MG63 (cell line): ENCODE results near the gene XRCC5. TPM values are rescaled to one million over a fixed set of nuclear protein-coding genes. Genes with fewer than 3 reads are reported as not detected.

ENCODE experiments used
- DNase-seq: peaks from one replicate; pipeline ENCODE4 v3.0.0-alpha.2; 2020
- H3K27me3 ChIP-seq: fragments of 250-450 bp; sonication (Bioruptor Pico); 2 replicates; pipeline ENCODE4 v1.5.1; 2020; ENCODE audit warnings: mild to moderate bottlenecking, moderate library complexity
- H3K36me3 ChIP-seq: fragments of 250-450 bp; sonication (Bioruptor Pico); 2 replicates; pipeline ENCODE4 v1.5.1; 2020; ENCODE audit warnings: mild to moderate bottlenecking, moderate library complexity
- H3K4me3 ChIP-seq: fragments of 250-450 bp; sonication (Bioruptor Pico); 2 replicates; pipeline ENCODE4 v1.5.1; 2020; ENCODE audit warnings: mild to moderate bottlenecking, moderate library complexity
- H3K9me3 ChIP-seq: fragments of 250-450 bp; sonication (Bioruptor Pico); 2 replicates; pipeline ENCODE4 v1.5.1; 2020; ENCODE audit warnings: mild to moderate bottlenecking, moderate library complexity
- total RNA-seq: library from RNA; depleted of rRNA; stranded (reverse); fragments of >200 nt; shearing (Covaris generic); gene quantifications from 2 replicates; pipeline ENCODE4 v1.2.3, GENCODE V29; 2014; ENCODE audit warnings: low replicate concordance; rRNA removed

XRCC5 gene
- total RNA-seq, 1 experiment from 2014 or later, result 313 TPM

GRCh38 chr2:216245391-216245975 is 136.3 kb downstream of the XRCC5 start:
- Histone ChIP-seq H3K9me3 (no peaks in the 10 kb centered on the region), H3K36me3 (no peaks in the 10 kb centered on the region), H3K4me3 (no peak overlapping the region), H3K27me3 (no peaks in the 10 kb centered on the region)
- DNase-seq, result no peak

- no peaks in the 10 kb centered on the region for H3K9me3 ChIP-seq
- no peak for DNase-seq
Measured at GRCh38 chr2:216246766-216247165, 137.6 kb downstream of the XRCC5 start.

More at GRCh38 chr2:216246766-216247165, 137.6 kb downstream of the XRCC5 start:
- no peak overlapping the region for H3K4me3 ChIP-seq
- no peaks in the 10 kb centered on the region for H3K36me3 ChIP-seq
- no peaks in the 10 kb centered on the region for H3K27me3 ChIP-seq

Other genes with a start within 250 kb of the XRCC5 start
- gene MREG, start 95.8 kb upstream of the XRCC5 start, total RNA-seq, result 2.1 and 4.7 TPM in 2 replicates
- gene PECR, start 27.5 kb upstream of the XRCC5 start, total RNA-seq, result 15.9 and 19.3 TPM in 2 replicates
- not detected in 2 replicates for gene TMEM169, start 27.4 kb upstream of the XRCC5 start, total RNA-seq